GM18511 (cell line): ENCODE data around the gene MRPL46.
"Not testable (repeated sequence)": the region's sequence is repeated elsewhere in the genome, so short reads cannot be mapped to it uniquely, and the experiment has no call there.

ENCODE experiments used
- ATAC-seq: cut with Tn5 transposase; IDR thresholded peaks from one replicate; pipeline ENCODE4 v1.9.1; 2021; ENCODE audit warnings: mild to moderate bottlenecking, moderate library complexity; ENCODE audit not compliant: unreplicated experiment

Gene MRPL46

DNA sequence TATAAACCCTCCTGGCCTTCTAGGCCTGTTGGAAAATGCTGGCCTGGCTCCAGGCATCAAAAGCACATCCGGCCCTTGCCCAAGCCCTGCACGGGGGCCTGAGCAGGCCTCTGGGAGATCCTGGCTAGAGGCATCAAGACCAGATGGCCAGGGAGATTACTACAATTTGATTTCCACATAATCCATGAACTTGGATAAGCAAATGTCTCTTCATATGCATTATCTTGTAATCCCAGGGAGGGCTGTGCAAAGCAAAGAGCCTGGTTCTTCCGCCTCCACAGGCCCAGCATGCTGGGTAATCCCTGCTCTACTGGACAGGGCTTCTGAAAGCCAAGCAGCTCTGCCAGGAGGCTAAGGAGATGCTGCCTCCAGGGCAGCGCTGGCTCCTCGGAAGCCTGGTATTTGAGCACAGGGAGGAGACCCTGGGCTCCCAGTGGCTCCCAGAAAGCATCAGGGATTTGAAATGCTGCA lies 18.2 kb downstream of the MRPL46 start:
- no peak for ATAC-seq

- ATAC-seq = no peak
Observed at GRCh38 chr15:88447741-88448140, 19.4 kb downstream of the MRPL46 start.

DNA sequence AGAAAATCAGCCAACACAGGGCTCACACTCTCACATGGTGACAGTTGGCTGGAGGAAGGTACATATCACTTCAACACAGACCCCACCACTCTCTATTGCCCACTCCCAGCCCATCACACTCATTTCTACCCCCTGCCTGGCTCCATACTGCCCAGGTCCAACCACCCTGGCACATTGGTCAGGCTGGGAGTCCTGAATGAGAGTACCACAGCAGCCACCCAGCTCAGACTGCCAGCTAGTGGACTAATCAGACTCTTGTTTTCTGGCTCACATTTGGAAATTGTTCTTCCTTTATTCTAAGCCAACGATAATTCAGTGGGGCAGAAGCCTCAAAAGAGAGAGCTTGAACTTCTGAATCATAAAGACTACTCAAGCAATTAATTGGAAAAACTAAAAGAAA lies 20.0 kb downstream of the MRPL46 start:
- ATAC-seq = no peak

GRCh38 chr15:88441076-88441730 lies 26.0 kb downstream of the MRPL46 start:
- ATAC-seq = no peak

DNA sequence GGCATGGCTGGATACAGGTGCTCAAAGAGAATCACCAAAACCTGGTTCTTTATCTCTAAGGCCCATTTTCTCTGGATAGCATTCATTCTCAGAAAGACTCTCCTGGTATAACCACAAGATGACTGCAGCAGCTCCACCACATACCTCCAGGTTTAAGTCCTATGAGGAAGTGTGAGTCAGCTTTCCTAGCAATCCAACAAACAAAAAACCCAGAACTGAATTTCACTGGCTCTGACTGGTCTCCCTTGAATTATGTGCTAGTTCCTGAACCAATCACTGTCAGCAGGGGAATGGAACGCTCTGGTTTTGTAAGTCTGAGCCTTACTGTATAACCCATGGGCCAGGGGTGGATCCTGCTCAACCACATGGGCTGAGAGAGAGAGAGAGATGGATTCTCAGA lies 27.2 kb downstream of the MRPL46 start:
- ATAC-seq = no peak

DNA sequence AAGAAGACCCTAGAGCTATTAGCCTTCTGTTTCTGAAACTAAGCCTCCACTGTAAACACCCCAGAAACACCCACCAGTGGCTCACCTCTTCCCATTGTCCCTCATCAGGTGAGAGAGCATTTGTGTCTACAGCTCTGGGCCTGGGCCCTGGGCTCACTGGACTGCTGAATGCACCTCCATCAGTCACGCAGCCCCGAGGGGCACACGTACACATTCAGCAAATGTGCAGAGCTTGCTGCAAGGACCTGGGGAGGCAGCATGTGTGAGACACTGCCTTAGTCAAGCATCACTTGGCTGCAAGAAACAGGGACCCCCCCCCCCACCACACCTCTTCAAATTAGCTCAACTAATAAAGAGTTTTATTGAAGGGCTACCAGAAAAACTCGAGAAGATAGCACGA lies 29.0 kb downstream of the MRPL46 start:
- ATAC-seq = no peak

DNA sequence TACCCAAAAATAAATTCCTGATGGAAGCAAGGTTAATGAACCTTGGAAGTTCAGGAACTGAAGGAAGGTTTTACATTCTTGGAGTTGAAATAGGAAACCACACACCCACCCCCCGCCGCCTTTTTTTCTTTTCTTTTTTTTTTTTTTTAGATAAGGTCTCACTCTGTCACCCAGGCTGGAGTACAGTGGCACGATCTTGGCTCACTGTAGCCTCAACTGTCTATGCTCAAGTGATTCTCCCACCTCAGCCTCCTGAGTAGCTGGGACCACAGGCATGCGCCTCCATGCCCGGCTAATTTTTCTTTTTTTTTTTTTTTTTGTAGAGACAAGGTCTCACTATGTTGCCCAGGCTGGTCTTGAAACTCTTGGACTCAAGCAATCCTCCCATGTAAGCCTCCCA lies 33.1 kb downstream of the MRPL46 start:
- not testable (repeated sequence) for ATAC-seq

DNA sequence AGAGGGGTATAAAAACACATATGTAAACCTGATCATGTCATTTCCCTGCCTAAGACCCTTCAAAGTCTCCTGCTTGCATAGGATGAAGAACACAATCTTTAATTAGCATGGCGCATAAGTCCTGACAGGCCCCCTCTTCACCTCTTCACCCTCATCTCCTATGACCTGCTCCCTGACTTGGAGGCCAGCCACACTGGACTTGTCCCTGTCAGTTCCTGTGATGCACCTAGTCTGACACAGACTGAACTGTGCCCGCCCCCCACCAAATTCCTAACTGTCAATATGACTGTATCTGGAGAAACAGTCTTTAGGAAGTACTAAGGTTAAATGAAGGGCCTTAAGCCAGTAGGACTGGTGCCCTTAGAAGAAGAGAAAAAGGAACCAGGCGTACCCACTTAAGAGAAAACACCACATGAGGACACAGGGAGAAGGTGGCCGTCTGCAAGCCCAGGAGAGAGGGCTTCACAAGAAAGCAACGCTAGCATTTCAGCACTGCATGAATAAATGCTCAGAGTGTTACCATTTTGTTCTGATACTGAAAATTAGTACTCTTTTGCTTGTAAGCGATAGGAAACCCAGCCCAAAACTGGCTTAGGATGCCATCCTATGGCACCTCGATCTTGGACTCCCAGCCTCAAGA lies 34.0 kb downstream of the MRPL46 start:
- ATAC-seq = no peak

- no peak for ATAC-seq
Observed at GRCh38 chr15:88431441-88431840, 35.7 kb downstream of the MRPL46 start.

- ATAC-seq = no peak
Observed at GRCh38 chr15:88430051-88430450, 37.1 kb downstream of the MRPL46 start.

DNA sequence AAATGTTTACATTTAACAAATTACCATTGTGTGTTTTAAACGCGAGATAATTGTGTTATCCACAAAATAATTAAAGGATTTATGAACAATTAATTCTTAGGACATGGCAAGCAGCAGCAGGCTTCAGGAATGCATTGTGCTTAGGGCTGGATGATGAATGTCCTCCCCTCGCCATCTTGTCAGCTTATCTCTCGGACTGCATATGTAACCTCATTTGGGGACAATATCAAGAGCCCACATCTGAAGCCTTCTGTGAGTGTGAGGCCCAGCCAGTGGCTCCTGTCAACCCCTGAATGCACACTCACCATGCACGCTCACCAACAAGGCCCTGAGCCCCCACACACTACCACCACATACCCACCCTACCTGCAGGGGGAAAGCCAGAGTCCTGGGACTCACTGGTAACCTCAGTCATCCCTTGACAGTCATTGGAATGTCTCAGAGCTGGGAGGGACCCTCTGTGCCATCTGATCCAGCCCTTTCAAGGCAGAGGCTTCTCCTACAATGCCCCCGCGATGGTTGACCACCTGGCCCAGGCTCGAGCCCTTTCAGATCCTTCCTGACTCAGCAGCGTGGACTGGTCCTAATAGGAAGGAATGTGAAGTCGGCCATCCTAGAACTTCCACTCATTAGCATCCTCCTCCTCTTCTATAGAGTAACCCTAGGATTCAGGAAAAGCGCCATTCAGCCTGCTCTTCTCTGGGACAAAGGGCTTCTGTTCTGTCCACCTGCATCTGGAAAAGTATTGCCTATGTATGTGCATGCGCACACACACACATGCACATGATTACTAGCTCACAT lies 38.2 kb downstream of the MRPL46 start:
- ATAC-seq = no peak

DNA sequence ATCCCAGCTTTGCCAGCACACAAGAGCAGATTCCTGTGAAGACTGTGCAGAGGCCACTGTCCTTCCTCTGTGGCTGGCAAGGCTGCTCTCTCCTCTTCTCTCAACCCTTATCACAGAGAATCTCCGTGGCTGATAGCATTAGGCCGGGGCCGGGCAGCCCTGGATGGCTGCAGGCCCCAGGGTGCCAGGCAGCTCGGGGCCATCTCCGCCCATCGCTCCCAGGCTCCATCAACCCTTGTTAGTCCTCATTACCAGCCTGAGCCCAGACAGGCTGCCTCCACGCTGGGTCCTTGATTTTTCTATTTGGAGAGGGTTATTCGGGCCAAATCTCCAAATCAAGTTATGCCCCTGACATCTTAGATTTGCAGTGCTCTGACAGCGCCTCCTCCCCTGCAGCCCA lies 39.1 kb downstream of the MRPL46 start:
- no peak for ATAC-seq

DNA sequence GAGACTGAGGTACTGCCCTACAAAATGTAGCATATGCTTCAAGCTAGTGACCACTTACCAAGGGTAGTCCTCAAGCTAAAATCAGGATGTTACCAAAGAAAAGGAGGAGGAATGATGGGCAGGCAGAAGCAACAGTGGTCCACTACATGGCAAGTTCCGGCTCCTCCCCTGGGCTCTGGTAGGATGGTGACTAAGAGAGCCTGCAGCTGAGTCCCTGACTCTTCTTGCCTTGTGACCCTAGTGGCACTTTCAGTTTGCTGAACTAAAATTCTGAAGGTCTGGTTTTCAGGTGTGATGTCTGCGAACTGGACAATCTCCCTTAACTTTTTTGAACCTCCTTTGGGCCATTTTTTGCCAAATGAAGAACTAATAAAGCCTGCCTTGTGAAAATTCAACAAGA lies 40.9 kb downstream of the MRPL46 start:
- ATAC-seq = no peak

DNA sequence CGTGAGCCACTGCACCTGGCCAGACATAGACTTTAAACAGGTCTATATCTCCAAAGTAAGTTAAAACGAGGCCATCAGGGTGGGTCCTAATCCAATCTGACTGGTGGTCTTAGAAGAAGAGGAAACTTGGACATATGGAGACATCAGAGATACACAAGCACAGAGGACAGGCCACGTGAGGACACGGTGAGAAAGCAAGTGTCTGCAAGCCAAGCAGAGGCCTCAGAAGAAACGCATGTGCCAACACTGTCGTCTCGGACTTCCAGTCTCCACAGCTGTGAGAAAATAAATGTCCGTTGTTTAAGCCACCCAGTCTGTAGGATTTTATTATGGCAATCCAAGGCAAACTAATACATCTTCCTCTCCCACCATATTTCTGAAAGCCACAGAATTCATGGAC lies 43.9 kb downstream of the MRPL46 start:
- ATAC-seq = no peak

- no peak for ATAC-seq
Observed at GRCh38 chr15:88419830-88420229, 47.4 kb downstream of the MRPL46 start.
